B cell (primary cell): ENCODE results near the gene MYH14.

Experiments
- CTCF ChIP-seq: fragments of 200-600 bp; IDR thresholded peaks from one replicate; pipeline ENCODE4 v1.8.0; 2022; ENCODE audit warnings: antibody characterized with exemption, mild to moderate bottlenecking
- EZH2 ChIP-seq: IDR thresholded peaks from 2 replicates; pipeline ENCODE4 v1.6.1; 2012; ENCODE audit warnings: borderline replicate concordance, low read depth, mild to moderate bottlenecking, moderate library complexity, low read length; ENCODE audit not compliant: insufficient read depth, poor library complexity, severe bottlenecking

GRCh38 chr19:50333737-50334617 is 130.6 kb downstream of the MYH14 start:
- TF ChIP-seq EZH2 = no peak
- TF ChIP-seq CTCF = no peak
